HG02973 (cell line): ENCODE results near the gene TULP3.
"Not testable (repeated sequence)": the region's sequence is repeated elsewhere in the genome, so short reads cannot be mapped to it uniquely, and the experiment has no call there.

Experiments
- ATAC-seq: cut with Tn5 transposase; IDR thresholded peaks from one replicate; pipeline ENCODE4 v1.9.1; 2021; ENCODE audit warnings: moderate library complexity; ENCODE audit not compliant: unreplicated experiment

Gene TULP3, protein sequence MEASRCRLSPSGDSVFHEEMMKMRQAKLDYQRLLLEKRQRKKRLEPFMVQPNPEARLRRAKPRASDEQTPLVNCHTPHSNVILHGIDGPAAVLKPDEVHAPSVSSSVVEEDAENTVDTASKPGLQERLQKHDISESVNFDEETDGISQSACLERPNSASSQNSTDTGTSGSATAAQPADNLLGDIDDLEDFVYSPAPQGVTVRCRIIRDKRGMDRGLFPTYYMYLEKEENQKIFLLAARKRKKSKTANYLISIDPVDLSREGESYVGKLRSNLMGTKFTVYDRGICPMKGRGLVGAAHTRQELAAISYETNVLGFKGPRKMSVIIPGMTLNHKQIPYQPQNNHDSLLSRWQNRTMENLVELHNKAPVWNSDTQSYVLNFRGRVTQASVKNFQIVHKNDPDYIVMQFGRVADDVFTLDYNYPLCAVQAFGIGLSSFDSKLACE

DNA sequence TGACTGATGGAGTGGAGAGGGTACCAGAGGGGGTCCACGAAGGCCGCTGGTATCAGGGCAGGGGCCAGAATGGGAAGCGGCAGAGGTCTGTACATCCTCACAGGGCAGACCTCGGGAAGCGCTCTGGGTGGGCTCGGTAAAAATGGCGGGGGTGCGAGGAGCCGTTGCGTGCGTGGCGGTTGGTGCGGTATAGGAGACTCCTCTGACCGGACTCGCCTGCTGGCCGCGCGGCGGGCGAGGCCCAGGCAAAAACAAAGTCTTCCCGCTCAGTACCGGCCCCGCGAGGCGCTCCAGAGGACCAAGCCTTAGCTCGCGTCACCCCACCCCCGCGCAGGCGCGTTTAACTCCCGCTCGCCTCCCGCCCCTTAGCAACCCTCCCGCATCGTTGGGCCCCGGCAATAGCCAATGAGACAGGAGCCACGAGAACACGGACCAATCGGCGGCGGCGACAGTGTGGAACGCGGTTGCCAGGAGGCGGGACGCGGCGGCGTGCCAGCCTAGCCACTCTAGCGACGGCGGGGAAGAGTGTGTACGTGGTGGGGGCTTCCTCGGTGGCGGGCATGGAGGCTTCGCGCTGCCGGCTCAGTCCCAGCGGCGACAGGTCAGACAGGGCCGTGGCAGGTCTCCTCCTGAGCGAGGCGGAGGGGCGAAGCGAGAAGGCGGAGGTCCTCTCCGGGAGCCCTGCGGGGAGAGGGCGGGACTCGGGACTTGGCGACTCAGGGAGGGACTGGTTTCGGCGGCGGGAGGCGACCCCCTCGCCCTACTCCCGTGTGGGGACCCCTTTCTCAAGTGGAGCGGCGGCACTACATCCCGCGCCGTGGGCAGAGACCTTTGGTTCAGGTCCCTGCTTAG, at the start of gene TULP3:
Gene TULP3 (plus strand): TSS at position 504 of the 852 bp plus-strand sequence. CDS start 57 bp downstream, at position 561.
- ATAC-seq: peak; percentile 93

- no peak for ATAC-seq
Measured at GRCh38 chr12:2841056-2841650, 49.5 kb upstream of the TULP3 start.

DNA sequence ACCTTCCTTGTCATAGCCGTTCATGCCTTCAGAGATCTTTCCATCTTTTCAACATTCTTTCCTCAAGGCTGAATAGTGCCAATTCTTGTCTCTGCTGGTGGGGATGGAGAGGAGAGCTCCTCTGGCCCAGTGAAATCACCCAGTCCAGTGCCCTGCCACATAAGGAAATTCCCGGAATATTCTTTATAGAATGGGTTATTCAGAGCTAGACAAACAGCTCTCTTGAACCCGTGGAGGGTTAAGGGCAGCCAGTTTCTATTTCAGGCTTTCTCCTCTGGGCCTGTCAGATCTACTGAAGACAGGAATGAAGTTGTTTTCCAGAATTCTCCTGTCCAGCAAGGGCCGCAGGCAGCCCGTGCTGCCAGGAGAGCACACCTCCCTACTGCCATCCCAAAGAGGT, 47.7 kb upstream of the TULP3 start:
- no peak for ATAC-seq

DNA sequence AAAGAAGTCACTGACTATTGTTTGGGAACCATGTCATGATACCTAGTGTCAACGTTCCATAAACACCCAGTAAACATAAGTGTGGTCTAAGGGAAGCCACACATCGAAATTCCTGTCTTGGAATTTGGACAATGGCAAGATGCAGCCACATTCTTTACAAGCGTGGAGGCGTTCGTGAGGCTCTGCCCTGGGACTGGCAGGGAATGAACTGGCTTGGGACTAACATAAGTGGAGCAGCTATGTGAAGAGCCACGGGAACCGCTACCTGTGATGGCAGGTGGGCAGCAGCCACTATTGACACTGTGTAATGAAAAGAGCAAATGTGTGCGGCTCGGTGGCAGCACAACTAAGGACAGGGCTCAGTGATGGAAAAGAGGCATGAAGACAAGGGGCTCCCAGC, 45.9 kb upstream of the TULP3 start:
- no peak for ATAC-seq

- no peak for ATAC-seq
Measured at GRCh38 chr12:2845280-2845679, 45.4 kb upstream of the TULP3 start.

DNA sequence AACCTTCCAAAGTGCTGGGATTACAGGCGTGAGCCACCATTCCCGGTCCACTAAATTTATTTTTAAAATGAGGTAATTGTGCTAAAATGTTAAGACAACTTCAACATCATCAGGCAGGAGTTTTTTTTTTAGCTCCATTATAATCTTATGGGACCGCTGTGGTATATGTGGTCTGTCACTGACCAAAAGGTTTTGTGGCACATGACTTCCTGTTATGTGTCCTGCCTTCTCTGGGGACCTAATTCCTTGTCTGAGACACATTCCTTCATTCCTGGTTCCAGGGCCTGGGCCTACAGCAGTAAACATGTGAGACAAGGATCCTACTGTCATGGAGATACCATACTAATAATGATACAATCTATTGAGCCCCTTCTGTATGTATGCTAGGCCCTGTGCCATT, 38.8 kb upstream of the TULP3 start:
- no peak for ATAC-seq

GRCh38 chr12:2853626-2854025, 37.1 kb upstream of the TULP3 start:
- no peak for ATAC-seq

GRCh38 chr12:2854669-2855453, 35.8 kb upstream of the TULP3 start:
- no peak for ATAC-seq

GRCh38 chr12:2855546-2855945, 35.1 kb upstream of the TULP3 start:
- no peak for ATAC-seq

GRCh38 chr12:2856051-2856450, 34.6 kb upstream of the TULP3 start:
- ATAC-seq: no peak

GRCh38 chr12:2857021-2857431, 33.7 kb upstream of the TULP3 start, which contains the start of gene TEX52:
Gene TEX52, minus strand, starts transcription at chr12:2857039. Its CDS starts 13 bp downstream, at chr12:2857026.
- no peak for ATAC-seq

DNA sequence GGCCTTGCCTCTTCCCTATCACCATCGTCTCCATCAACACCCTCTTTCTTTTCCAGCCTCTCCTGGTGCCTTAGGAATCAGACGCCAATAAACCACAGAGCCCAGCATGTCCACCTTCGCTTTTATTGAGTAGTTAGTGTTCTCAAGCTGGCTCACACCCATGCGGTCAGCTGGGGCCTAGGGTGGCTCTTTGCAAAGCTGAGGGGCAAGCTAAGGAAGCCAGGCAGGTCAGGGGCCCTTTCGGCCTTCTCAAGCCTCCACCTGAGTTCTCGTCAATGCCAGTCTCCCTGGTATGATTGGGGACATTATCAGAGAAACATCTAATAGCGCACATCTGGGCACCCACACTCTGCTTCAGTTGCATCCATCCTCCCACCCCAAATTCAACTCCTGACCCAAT, 33.1 kb upstream of the TULP3 start:
- no peak for ATAC-seq

DNA sequence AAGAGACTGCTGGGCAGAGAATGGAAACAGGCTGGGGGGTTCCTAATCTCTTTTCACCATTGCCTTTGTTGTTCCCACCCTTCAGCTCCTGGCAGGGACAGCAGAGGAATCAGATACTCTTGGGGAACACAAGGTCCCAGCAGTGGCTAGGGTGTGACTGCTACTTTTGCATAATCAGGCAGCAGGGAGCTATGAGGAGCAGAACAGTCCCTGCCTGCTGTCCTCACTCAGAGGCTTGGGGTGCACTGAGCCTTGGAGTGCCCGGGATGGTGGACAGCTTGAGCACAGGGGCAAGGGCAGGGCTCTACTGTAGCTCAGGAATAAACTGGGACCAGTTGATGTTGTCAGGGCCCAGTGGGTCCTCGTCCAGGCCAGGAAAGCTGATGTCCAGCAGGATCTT, 32.4 kb upstream of the TULP3 start:
- no peak for ATAC-seq

DNA sequence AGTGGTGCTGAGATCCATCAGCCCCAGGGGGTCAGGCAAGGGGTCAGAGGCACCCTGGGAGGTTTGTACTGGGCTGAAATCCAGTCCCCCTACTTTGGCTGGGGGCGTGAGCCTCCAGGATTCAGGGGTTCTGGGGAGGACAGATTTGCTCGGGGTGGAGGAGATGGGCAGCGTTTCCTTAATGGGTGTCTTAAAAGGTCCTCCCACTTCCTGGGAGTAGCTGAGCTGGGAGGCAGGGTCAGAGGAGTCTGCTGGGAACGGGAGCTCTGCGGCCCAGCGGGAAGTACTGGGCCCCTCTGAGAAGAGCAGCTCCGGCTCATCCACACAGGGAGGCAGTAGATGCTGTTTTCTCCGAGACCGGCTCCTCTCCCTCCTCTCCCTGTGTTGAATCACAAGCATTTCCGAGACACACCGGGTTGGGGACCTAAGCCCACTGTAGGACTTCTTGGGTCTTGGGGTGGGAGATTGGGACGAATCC, 31.7 kb upstream of the TULP3 start:
- no peak for ATAC-seq

DNA sequence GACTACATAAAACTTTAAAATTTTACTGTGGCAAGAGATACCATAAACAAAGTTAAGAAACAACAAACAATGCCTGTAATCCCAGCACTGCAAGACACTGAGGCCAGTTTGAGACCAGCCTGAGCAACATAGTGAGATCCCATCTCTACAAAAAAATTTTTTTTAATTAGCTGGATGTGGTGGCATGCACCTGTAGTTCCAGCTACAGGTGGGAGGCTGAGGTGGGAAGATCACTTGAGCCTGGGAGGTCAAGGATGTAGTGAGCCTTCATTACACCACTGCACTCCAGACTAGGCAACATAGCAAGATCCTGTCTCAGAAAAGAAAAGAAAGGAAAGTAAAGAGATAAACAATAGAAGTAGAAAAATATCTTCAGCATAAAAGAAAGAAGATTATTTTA, 30.5 kb upstream of the TULP3 start:
- no peak for ATAC-seq

DNA sequence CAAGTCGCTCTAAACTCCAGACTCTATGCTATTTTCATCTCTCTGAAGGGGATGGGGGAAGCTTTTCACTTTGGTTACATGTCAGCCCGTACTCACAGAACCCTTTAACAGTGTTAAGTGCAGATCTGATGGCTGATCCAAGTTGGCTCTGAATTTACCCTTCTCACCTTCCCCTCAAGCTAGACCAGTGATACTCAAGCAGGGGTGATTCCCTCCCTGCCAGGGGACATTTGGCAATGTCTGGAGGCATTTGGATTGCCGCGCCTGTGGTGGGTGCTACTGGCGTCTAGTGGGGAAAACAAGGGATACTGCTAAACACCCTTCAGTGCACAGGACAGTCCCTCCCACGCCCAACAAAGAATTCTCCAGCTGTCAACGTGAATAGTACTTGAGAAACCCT, 27.8 kb upstream of the TULP3 start:
- no peak for ATAC-seq

DNA sequence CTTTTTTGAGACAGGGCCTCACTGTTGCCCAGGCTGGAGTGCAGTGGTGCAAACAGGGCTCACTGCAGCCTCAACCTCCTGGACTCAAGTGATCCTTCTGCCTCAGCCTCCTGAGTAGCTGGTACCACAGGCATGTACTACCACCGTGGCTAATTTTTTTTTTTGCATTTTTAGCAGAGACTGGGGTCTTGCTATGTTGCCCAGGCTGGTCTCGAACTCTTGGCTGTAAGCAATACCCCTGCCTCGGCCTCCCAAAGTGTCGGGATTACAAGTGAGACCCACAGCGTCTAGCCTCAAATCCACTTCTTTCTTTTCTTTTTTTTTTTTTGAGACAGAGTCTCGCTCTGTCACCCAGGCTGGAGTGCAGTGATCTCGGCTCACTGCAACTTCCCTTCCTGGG, 27.3 kb upstream of the TULP3 start:
- not testable (repeated sequence) for ATAC-seq

DNA sequence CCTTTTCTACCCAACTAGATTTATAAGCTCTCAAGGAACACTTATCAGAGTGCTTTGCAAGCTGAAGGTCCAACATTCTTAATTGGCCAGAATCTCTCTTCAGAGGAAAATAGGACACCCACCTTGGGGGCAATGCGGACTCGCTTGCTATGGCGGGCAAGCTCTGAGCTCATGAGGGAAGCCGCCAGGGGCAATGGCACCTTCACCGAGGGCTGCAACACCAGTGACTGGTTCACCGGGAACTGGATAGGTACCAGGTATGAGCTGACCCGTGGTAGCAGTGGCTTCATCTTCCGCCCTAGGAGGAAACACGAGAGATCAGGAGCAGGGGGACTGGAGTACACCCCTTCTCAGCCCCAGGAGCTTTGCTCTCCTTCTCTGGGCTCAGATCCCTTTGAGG, 26.5 kb upstream of the TULP3 start:
- ATAC-seq: no peak

DNA sequence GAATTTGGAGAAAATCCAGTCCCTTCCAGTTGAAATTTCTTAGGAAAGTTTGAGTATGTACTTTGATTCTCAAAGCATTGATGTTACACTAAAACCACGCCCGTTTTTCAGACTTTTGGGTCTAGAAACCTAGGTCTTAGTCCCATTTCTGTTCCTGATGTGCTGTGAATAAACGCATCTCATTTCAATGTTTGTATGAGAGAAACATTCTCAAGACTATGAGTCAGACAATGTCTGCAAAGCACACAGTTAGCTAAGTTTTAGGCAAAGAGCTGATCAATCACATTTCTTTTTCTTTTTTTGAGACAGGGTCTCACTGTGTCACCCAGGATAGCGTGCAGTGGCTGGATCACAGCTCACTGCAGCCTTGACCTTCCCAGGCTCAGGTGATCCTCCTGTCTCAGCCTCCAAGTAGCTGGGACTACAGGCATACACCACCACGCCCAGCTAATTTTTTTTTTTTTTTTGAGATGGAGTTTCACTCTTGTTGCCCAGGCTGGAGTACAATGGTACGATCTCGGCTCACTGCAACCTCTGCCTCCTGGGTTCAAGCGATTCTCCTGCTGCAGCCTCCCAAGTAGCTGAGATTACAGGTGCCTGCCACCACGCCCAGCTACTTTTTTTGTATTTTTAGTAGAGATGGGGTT, 21.6 kb upstream of the TULP3 start:
- ATAC-seq: not testable (repeated sequence)

DNA sequence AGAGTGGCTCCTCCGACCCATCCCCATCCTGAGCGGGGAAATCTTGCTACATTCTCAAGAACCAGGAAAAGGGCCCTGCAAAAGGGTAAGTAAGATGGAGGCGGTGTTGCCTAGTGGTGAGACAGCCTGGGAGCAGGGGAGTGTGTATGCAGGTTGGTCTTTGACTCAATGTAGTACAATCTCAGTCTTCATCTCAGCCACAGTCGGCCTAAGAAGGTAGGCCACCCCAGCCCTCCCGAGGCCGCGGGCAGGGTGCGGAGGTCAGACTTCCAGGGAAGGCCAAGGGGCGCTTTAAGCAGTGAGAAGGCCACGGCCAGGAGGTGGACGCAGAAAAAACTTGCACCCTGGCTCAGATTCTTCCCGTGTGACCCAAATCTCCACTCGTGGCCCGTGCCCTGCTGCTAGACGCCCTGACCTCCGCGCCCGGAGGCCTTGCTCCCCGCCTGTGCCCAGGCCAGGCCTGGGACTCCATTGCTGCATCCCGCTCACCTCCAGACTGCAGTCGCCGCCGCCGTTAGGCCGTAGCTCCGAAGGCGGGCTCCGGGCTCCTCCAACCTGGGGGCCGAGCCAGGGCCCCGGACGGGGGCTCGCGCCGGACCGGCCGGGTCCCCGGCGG, 14.2 kb upstream of the TULP3 start:
- ATAC-seq: peak; percentile 34
